Mesendoderm (in vitro differentiated cells): ENCODE data around the gene HDAC4.
"Not testable (repeated sequence)": the region's sequence is repeated elsewhere in the genome, so short reads cannot be mapped to it uniquely, and the experiment has no call there.

Experiments
- DNase-seq: peaks from one replicate; pipeline ENCODE4 v3.0.0; 2013
- H2AK5ac ChIP-seq: 2 replicates; pipeline ENCODE4 v1.6.1; 2013; ENCODE audit warnings: low read length, inconsistent platforms
- H2BK120ac ChIP-seq: 2 replicates; pipeline ENCODE4 v1.6.1; 2013; ENCODE audit warnings: low read depth, mild to moderate bottlenecking, low read length, moderate library complexity, mixed read lengths
- H2BK15ac ChIP-seq: replicated peaks from 2 replicates; pipeline ENCODE4 v1.6.1; 2013; ENCODE audit warnings: low read depth, mild to moderate bottlenecking, moderate library complexity
- H2BK5ac ChIP-seq: 2 replicates; pipeline ENCODE4 v1.6.1; 2013; ENCODE audit warnings: low read length, inconsistent platforms
- H3K18ac ChIP-seq: 2 replicates; pipeline ENCODE4 v1.6.1; 2013; ENCODE audit warnings: mild to moderate bottlenecking, low read length, mixed read lengths
- H3K23ac ChIP-seq: one replicate; pipeline ENCODE4 v1.6.1; 2013; ENCODE audit warnings: low read length
- H3K27ac ChIP-seq: 2 replicates; pipeline ENCODE4 v1.5.1; 2013; ENCODE audit warnings: low read depth, mild to moderate bottlenecking, inconsistent platforms, low read length, moderate library complexity
- H3K27me3 ChIP-seq: 2 replicates; pipeline ENCODE4 v1.6.1; 2013; ENCODE audit warnings: low read length, control low read depth, mild to moderate bottlenecking, inconsistent platforms; ENCODE audit not compliant: insufficient read depth, poor library complexity
- H3K36me3 ChIP-seq: 2 replicates; pipeline ENCODE4 v1.6.1; 2013; ENCODE audit warnings: low read length, inconsistent platforms; ENCODE audit not compliant: control insufficient read depth, insufficient read depth
- H3K4ac ChIP-seq: one replicate; pipeline ENCODE4 v1.6.1; 2013; ENCODE audit warnings: low read depth, mild to moderate bottlenecking, low read length, moderate library complexity
- H3K4me1 ChIP-seq: 2 replicates; pipeline ENCODE4 v1.6.1; 2013; ENCODE audit warnings: low read depth, low read length, inconsistent platforms; ENCODE audit not compliant: control insufficient read depth
- H3K4me2 ChIP-seq: 2 replicates; pipeline ENCODE4 v1.6.1; 2013; ENCODE audit warnings: low read length
- H3K4me3 ChIP-seq: 2 replicates; pipeline ENCODE4 v1.5.1; 2013; ENCODE audit warnings: mild to moderate bottlenecking, low read length
- H3K56ac ChIP-seq: one replicate; pipeline ENCODE4 v1.6.1; 2013; ENCODE audit warnings: low read length
- H3K79me1 ChIP-seq: 2 replicates; pipeline ENCODE4 v1.6.1; 2013; ENCODE audit warnings: low read length, inconsistent platforms
- H3K79me2 ChIP-seq: 2 replicates; pipeline ENCODE4 v1.6.1; 2013; ENCODE audit warnings: mild to moderate bottlenecking, low read length; ENCODE audit not compliant: control insufficient read depth, insufficient read depth
- H3K9ac ChIP-seq: 2 replicates; pipeline ENCODE4 v1.6.1; 2013; ENCODE audit warnings: low read length, inconsistent platforms
- H4K5ac ChIP-seq: one replicate; pipeline ENCODE4 v1.6.1; 2013; ENCODE audit warnings: low read length
- H4K8ac ChIP-seq: one replicate; pipeline ENCODE4 v1.6.1; 2013; ENCODE audit warnings: low read depth, mild to moderate bottlenecking, control low read depth, low read length, moderate library complexity
- WGBS: extraction: QIAGEN DNeasy Blood & Tissue Kit; methylation state at CpG from one replicate; pipeline ENCODE4 v1.1.7; 2013; ENCODE audit warnings: low lambda C conversion rate, missing lambda C conversion rate; ENCODE audit not compliant: insufficient coverage; ENCODE audit errors: extremely low coverage; 5-methylcytosine and 5-hydroxymethylcytosine counted together

HDAC4 gene

GRCh38 chr2:239041062-239041461 lies 359.8 kb downstream of the HDAC4 start:
- Histone ChIP-seq H3K79me2 (no peaks in the 10 kb centered on the region), H3K9ac (no peak overlapping the region), H3K23ac (no peak overlapping the region), H3K18ac (no peak overlapping the region), H2BK120ac (no peak overlapping the region), H2AK5ac (no peak overlapping the region), H3K27me3 (no peaks in the 10 kb centered on the region), H2BK5ac (no peak overlapping the region), H2BK15ac (no peak overlapping the region), H3K27ac (no peak overlapping the region), H4K8ac (no peak overlapping the region), H4K5ac (no peak overlapping the region), H3K79me1 (no peaks in the 10 kb centered on the region), H3K4me2 (no peak overlapping the region), H3K4me1 (no peaks in the 10 kb centered on the region), H3K36me3 (no peaks in the 10 kb centered on the region), H3K56ac (no peak overlapping the region), H3K4me3 (no peak overlapping the region), H3K4ac (no peak overlapping the region)
- no peak for DNase-seq
- WGBS: no CpG with 5 or more reads among the region's 14 CpGs

- no CpG with 5 or more reads among the region's 15 CpGs for WGBS
- Histone ChIP-seq H3K9ac (no peak overlapping the region), H3K4ac (no peak overlapping the region), H2BK120ac (no peak overlapping the region), H3K27me3 (no peaks in the 10 kb centered on the region), H2AK5ac (no peak overlapping the region), H2BK5ac (no peak overlapping the region), H4K8ac (no peak overlapping the region), H3K79me1 (no peaks in the 10 kb centered on the region), H3K4me3 (no peak overlapping the region), H3K36me3 (no peaks in the 10 kb centered on the region), H3K56ac (no peak overlapping the region), H3K4me2 (no peak overlapping the region), H3K79me2 (no peaks in the 10 kb centered on the region), H3K27ac (no peak overlapping the region), H3K23ac (no peak overlapping the region), H3K4me1 (no peaks in the 10 kb centered on the region), H4K5ac (no peak overlapping the region), H3K18ac (no peak overlapping the region), H2BK15ac (no peak overlapping the region)
- no peak for DNase-seq
These were observed 360.6 kb downstream of the HDAC4 start for GRCh38 chr2:239040152-239040761.

GRCh38 chr2:239039479-239039861 lies 361.4 kb downstream of the HDAC4 start:
- WGBS: no CpG with 5 or more reads among the region's 11 CpGs
- H2BK5ac ChIP-seq: no peak overlapping the region
- no peak overlapping the region for H2BK15ac ChIP-seq
- no peak overlapping the region for H2AK5ac ChIP-seq
- H3K27me3 ChIP-seq: no peaks in the 10 kb centered on the region
- no peak overlapping the region for H2BK120ac ChIP-seq
- no peak overlapping the region for H3K56ac ChIP-seq
- no peaks in the 10 kb centered on the region for H3K79me2 ChIP-seq
- no peak overlapping the region for H3K27ac ChIP-seq
- no peak for DNase-seq
- no peak overlapping the region for H3K4ac ChIP-seq
- H3K4me2 ChIP-seq: no peak overlapping the region
- H3K79me1 ChIP-seq: no peaks in the 10 kb centered on the region
- no peaks in the 10 kb centered on the region for H3K4me1 ChIP-seq
- no peak overlapping the region for H4K5ac ChIP-seq
- no peak overlapping the region for H3K4me3 ChIP-seq
- H3K23ac ChIP-seq: no peak overlapping the region
- no peak overlapping the region for H4K8ac ChIP-seq
- no peaks in the 10 kb centered on the region for H3K36me3 ChIP-seq
- H3K18ac ChIP-seq: no peak overlapping the region
- H3K9ac ChIP-seq: no peak overlapping the region

- Histone ChIP-seq H3K18ac (no peak overlapping the region), H2BK15ac (no peak overlapping the region), H2BK120ac (no peak overlapping the region), H2AK5ac (no peak overlapping the region), H3K9ac (no peak overlapping the region), H4K5ac (no peak overlapping the region), H3K79me1 (no peaks in the 10 kb centered on the region), H3K4me2 (no peak overlapping the region), H3K36me3 (no peaks in the 10 kb centered on the region), H3K27me3 (no peaks in the 10 kb centered on the region), H3K23ac (no peak overlapping the region), H3K4me1 (no peaks in the 10 kb centered on the region), H3K56ac (no peak overlapping the region), H3K27ac (no peak overlapping the region), H3K4ac (no peak overlapping the region), H4K8ac (no peak overlapping the region), H3K4me3 (no peak overlapping the region), H2BK5ac (no peak overlapping the region), H3K79me2 (no peaks in the 10 kb centered on the region)
- DNase-seq: no peak
- WGBS: no CpG with 5 or more reads among the region's 14 CpGs
These were observed 361.9 kb downstream of the HDAC4 start for GRCh38 chr2:239038773-239039478.

GRCh38 chr2:239038284-239038683 lies 362.5 kb downstream of the HDAC4 start:
- not testable (repeated sequence) for H3K56ac ChIP-seq, H2BK15ac ChIP-seq, H3K4me2 ChIP-seq, H2BK120ac ChIP-seq, H3K4me3 ChIP-seq, H3K36me3 ChIP-seq, H3K4ac ChIP-seq, H3K27ac ChIP-seq, H3K79me1 ChIP-seq, H4K5ac ChIP-seq, H2BK5ac ChIP-seq, H3K27me3 ChIP-seq, H3K9ac ChIP-seq, H3K18ac ChIP-seq, H3K4me1 ChIP-seq, H2AK5ac ChIP-seq, H3K79me2 ChIP-seq, H4K8ac ChIP-seq, H3K23ac ChIP-seq, DNase-seq
- WGBS: no CpG with 5 or more reads among the region's 13 CpGs

GRCh38 chr2:239037559-239037910 lies 363.3 kb downstream of the HDAC4 start:
- no peak overlapping the region for H3K9ac ChIP-seq
- no peak overlapping the region for H3K23ac ChIP-seq
- H3K4me1 ChIP-seq: no peaks in the 10 kb centered on the region
- no peak overlapping the region for H2BK15ac ChIP-seq
- H3K56ac ChIP-seq: no peak overlapping the region
- H2BK5ac ChIP-seq: no peak overlapping the region
- no peak overlapping the region for H3K4ac ChIP-seq
- H3K18ac ChIP-seq: no peak overlapping the region
- no peak overlapping the region for H2AK5ac ChIP-seq
- H3K79me1 ChIP-seq: no peaks in the 10 kb centered on the region
- DNase-seq: no peak
- no peak overlapping the region for H4K8ac ChIP-seq
- WGBS: no CpG with 5 or more reads among the region's 16 CpGs
- H3K79me2 ChIP-seq: no peaks in the 10 kb centered on the region
- no peak overlapping the region for H3K4me2 ChIP-seq
- H2BK120ac ChIP-seq: no peak overlapping the region
- no peaks in the 10 kb centered on the region for H3K36me3 ChIP-seq
- H3K27ac ChIP-seq: no peak overlapping the region
- no peak overlapping the region for H3K4me3 ChIP-seq
- H4K5ac ChIP-seq: no peak overlapping the region
- no peaks in the 10 kb centered on the region for H3K27me3 ChIP-seq
